Retinal pigment epithelial cell (primary cell): ENCODE measurements around the gene CDH8.

Source experiments
- DNase-seq: peaks from one replicate; pipeline ENCODE4 v3.0.0-alpha.2; 2010; ENCODE audit warnings: low read depth
- H3K4me3 ChIP-seq: 2 replicates; pipeline ENCODE4 v1.5.1; 2011; ENCODE audit warnings: mild to moderate bottlenecking, low read length, control low read depth, moderate library complexity
- CTCF ChIP-seq: conservative IDR thresholded peaks from 2 replicates; pipeline ENCODE4 v1.5.1; 2011; ENCODE audit warnings: low read depth, low read length, control low read depth, inconsistent platforms

Gene CDH8

GRCh38 chr16:61968242-61969076 is 67.8 kb downstream of the CDH8 start:
- no peak for DNase-seq
- TF ChIP-seq CTCF = no peak
- H3K4me3 ChIP-seq = no peak overlapping the region

- TF ChIP-seq CTCF = no peak
- no peak overlapping the region for H3K4me3 ChIP-seq
- no peak for DNase-seq
These were observed 79.0 kb downstream of the CDH8 start for GRCh38 chr16:61957075-61957855.

- TF ChIP-seq CTCF = no peak
- no peak for DNase-seq
- no peak overlapping the region for H3K4me3 ChIP-seq
These were observed 83.4 kb downstream of the CDH8 start for GRCh38 chr16:61952841-61953240.

- no peak for DNase-seq
- no peak for TF ChIP-seq CTCF
- H3K4me3 ChIP-seq = no peak overlapping the region
These were observed 87.8 kb downstream of the CDH8 start for GRCh38 chr16:61948414-61948813.

GRCh38 chr16:61946019-61946418 is 90.2 kb downstream of the CDH8 start:
- no peak overlapping the region for H3K4me3 ChIP-seq
- peak; percentile 28 for TF ChIP-seq CTCF
- no peak for DNase-seq

- no peak overlapping the region for H3K4me3 ChIP-seq
- no peak for DNase-seq
- TF ChIP-seq CTCF = no peak
These were observed 90.7 kb downstream of the CDH8 start for GRCh38 chr16:61945511-61945910.
